ENCODE data around the gene CPNE1.

GRCh38 chr20:35638751-35639150 lies 25.9 kb downstream of the CPNE1 start:
- TF ChIP-seq ZNF8 (CRISPR knock-in tag; IDR thresholded peaks at IDR 0.05) (no peak), CREB5 (CRISPR knock-in tag; IDR thresholded peaks at IDR 0.05; ENCODE audit: low read depth) (no peak), TCF4 (CRISPR knock-in tag; IDR thresholded peaks at IDR 0.05; ENCODE audit: borderline replicate concordance) (no peak)

Data from SK-N-SH treated with all-trans-retinoic acid at 6 μM for 48 hours (cell line).